K562 (cell line): Measurements from ENCODE around the gene HEXD. TPM values are rescaled to one million over a fixed set of nuclear protein-coding genes. Genes with fewer than 3 reads are reported as not detected.
A peak's percentile ranks its signal among the peaks of the same experiment; 100 is the strongest.

ENCODE experiments used
- ARID1B ChIP-seq: fragments of 450-650 bp; IDR thresholded peaks from 2 replicates; pipeline ENCODE4 v1.6.1; 2016; ENCODE audit warnings: antibody characterized with exemption, mild to moderate bottlenecking, inconsistent platforms
- CBFB ChIP-seq: sonication (generic); formaldehyde crosslinking; IDR thresholded peaks from 2 replicates; pipeline ENCODE4 v1.4.0; 2020; ENCODE audit warnings: mild to moderate bottlenecking, missing genetic modification reagents
- CEBPZ ChIP-seq: fragments of 150-350 bp; IDR thresholded peaks from 2 replicates; pipeline ENCODE4 v1.6.1; 2014; ENCODE audit warnings: low read depth, mild to moderate bottlenecking, low read length, borderline replicate concordance
- GTF2F1 ChIP-seq: IDR thresholded peaks from 2 replicates; pipeline ENCODE4 v1.6.1; 2011; ENCODE audit warnings: low read depth, low read length, improper control_type of control experiment
- ILK ChIP-seq: fragments of 450-650 bp; IDR thresholded peaks from 2 replicates; pipeline ENCODE4 v1.6.1; 2016; ENCODE audit warnings: missing genetic modification characterization, low read depth, mild to moderate bottlenecking, missing compliant biosample characterization, moderate library complexity, borderline replicate concordance
- NBN ChIP-seq: fragments of 450-650 bp; IDR thresholded peaks from 2 replicates; pipeline ENCODE4 v1.6.1; 2016; ENCODE audit warnings: low read depth, mild to moderate bottlenecking
- NFXL1 ChIP-seq: fragments of 450-650 bp; formaldehyde crosslinking; IDR thresholded peaks from 2 replicates; pipeline ENCODE4 v1.4.0; 2021; ENCODE audit warnings: mild to moderate bottlenecking
- NRF1 ChIP-seq, 2 experiments: fragments of 450-650 bp; IDR thresholded peaks in 1 of 2; conservative IDR thresholded peaks in 1 of 2; 2 replicates each; pipeline ENCODE4 v1.6.1; 2014; ENCODE audit warnings: mild to moderate bottlenecking in 2 of 2
- PCBP1 ChIP-seq: fragments of 200-400 bp; formaldehyde crosslinking; IDR thresholded peaks from 2 replicates; pipeline ENCODE4 v1.6.1; 2018; ENCODE audit warnings: mild to moderate bottlenecking, low read depth, low read length; ENCODE audit not compliant: poor library complexity, severe bottlenecking
- PHTF2 ChIP-seq: fragments of 250-450 bp; sonication (Bioruptor Pico); IDR thresholded peaks from 2 replicates; pipeline ENCODE4 v1.5.0; 2021; ENCODE audit warnings: mild to moderate bottlenecking
- SLC30A9 ChIP-seq: fragments of 250-450 bp; sonication (Bioruptor Pico); IDR thresholded peaks from 2 replicates; pipeline ENCODE4 v1.8.0; 2022; ENCODE audit warnings: mild to moderate bottlenecking, moderate library complexity
- SRF ChIP-seq, 2 experiments: fragments of 250-450, 450-650 bp in 1 of 2; sonication (Bioruptor Pico) in 1 of 2; sonication (generic) in 1 of 2; formaldehyde crosslinking; IDR thresholded peaks; 2 replicates each; pipeline versions ENCODE4 v1.5.0 to v1.5.1; 2020 to 2022; ENCODE audit warnings: mild to moderate bottlenecking in 1 of 2, missing genetic modification reagents in 1 of 2
- SRSF3 ChIP-seq: fragments of 200-400 bp; formaldehyde crosslinking; IDR thresholded peaks from 2 replicates; pipeline ENCODE4 v1.6.1; 2016; ENCODE audit warnings: mild to moderate bottlenecking, low read length, moderate library complexity; ENCODE audit not compliant: insufficient read depth
- XRCC5 ChIP-seq: fragments of 200-400 bp; formaldehyde crosslinking; IDR thresholded peaks from 2 replicates; pipeline ENCODE4 v1.6.1; 2017; ENCODE audit warnings: low read depth, mild to moderate bottlenecking, low read length
- ZNF277 ChIP-seq: fragments of 250-450 bp; sonication (Bioruptor Pico); IDR thresholded peaks from 2 replicates; pipeline ENCODE4 v1.8.0; 2022; ENCODE audit warnings: inconsistent platforms, mild to moderate bottlenecking, moderate library complexity, borderline replicate concordance
- ZNF408 ChIP-seq: fragments of 250-450 bp; sonication (Bioruptor Pico); IDR thresholded peaks from 2 replicates; pipeline ENCODE4 v1.4.0; 2020; ENCODE audit warnings: low read depth, mild to moderate bottlenecking, moderate library complexity
- ZNF445 ChIP-seq: fragments of 250-450 bp; sonication (Bioruptor Pico); IDR thresholded peaks from 2 replicates; pipeline ENCODE4 v1.4.0; 2020; ENCODE audit warnings: low read depth, mild to moderate bottlenecking, moderate library complexity
- ZZZ3 ChIP-seq: fragments of 450-650 bp; IDR thresholded peaks from 2 replicates; pipeline ENCODE4 v1.6.1; 2016; ENCODE audit warnings: antibody characterized with exemption, mild to moderate bottlenecking, moderate library complexity
- polyA plus RNA-seq, 8 experiments: library from polyadenylated mRNA; depleted of rRNA in 4 of 8; stranded (reverse) in 5 of 8; unstranded in 3 of 8; fragments of >200 nt; fragmentation: Nextera tagmentation in 2 of 8; fragmentation: Illumina TruSeq in 1 of 8; extraction: Ambion mirVana in 2 of 8; extraction: Trizol in 1 of 8; gene quantifications; 2 replicates each; pipeline versions ENCODE4 v1.2.1 to v1.2.3, GENCODE V29; 2011 to 2014; ENCODE audit warnings: inconsistent platforms in 1 of 8, missing spikeins in 1 of 8
- total RNA-seq, 7 experiments: library from RNA; depleted of rRNA in 6 of 7; stranded (reverse); fragments of >200 nt in 6 of 7; fragmentation: Illumina TruSeq in 2 of 7; extraction: Trizol in 2 of 7; gene quantifications; 2 replicates each; pipeline versions ENCODE4 v1.2.1 to v1.2.3, GENCODE V29; 2011 to 2021; ENCODE audit warnings: low replicate concordance in 1 of 7
- TF ChIP-seq, protein P1 (sequence below), 2 experiments: fragments of 450-650 bp; conservative IDR thresholded peaks; 2 replicates each; pipeline ENCODE4 v1.6.1; 2017; ENCODE audit warnings: mild to moderate bottlenecking in 2 of 2, moderate library complexity in 2 of 2

Gene HEXD
- total and polyA plus RNA-seq, 9 of the 15 experiments (the other 6 are each of a cell fraction or from before 2014, with no cell fraction given): 1.0 to 25.3 (median 10.0) TPM

- TF ChIP-seq, protein P1, sequence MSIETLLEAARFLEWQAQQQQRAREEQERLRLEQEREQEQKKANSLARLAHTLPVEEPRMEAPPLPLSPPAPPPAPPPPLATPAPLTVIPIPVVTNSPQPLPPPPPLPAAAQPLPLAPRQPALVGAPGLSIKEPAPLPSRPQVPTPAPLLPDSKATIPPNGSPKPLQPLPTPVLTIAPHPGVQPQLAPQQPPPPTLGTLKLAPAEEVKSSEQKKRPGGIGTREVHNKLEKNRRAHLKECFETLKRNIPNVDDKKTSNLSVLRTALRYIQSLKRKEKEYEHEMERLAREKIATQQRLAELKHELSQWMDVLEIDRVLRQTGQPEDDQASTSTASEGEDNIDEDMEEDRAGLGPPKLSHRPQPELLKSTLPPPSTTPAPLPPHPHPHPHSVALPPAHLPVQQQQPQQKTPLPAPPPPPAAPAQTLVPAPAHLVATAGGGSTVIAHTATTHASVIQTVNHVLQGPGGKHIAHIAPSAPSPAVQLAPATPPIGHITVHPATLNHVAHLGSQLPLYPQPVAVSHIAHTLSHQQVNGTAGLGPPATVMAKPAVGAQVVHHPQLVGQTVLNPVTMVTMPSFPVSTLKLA (conservative IDR thresholded peaks at IDR 0.05): peak; percentile 93 to 97
- TF ChIP-seq XRCC5: peak; percentile 87; the same call in 1 of the 2 replicates
- no peak for TF ChIP-seq SRSF3
- TF ChIP-seq PCBP1: no peak
- peak; percentile 96 for TF ChIP-seq CBFB (CRISPR knock-in tag)
- TF ChIP-seq PHTF2 (CRISPR knock-in tag): no peak
- TF ChIP-seq SRF (CRISPR knock-in tag; IDR thresholded peaks at IDR 0.05): peak in 1 of 2 experiments; percentile 85; a peak in 2 of 4 replicates
- no peak for TF ChIP-seq ZNF408 (CRISPR knock-in tag)
- TF ChIP-seq ILK (tag): no peak
- TF ChIP-seq ZNF277 (CRISPR knock-in tag): no peak
- TF ChIP-seq ARID1B: peak; percentile 12; the same call in 1 of the 2 replicates
- no peak for TF ChIP-seq GTF2F1
- no peak for TF ChIP-seq NFXL1 (CRISPR knock-in tag)
- TF ChIP-seq ZZZ3: no peak; the same call in 1 of the 2 replicates
- TF ChIP-seq CEBPZ: no peak
- no peak for TF ChIP-seq ZNF445 (CRISPR knock-in tag)
- no peak for TF ChIP-seq SLC30A9 (CRISPR knock-in tag)
- TF ChIP-seq NBN: peak; percentile 83; the same call in 1 of the 2 replicates
- TF ChIP-seq NRF1 (conservative IDR thresholded peaks at IDR 0.05 in 1 of 2, IDR thresholded peaks at IDR 0.05 in 1 of 2): peak in 1 of 2 experiments; percentile 15; a peak in 1 of 4 replicates
Observed at GRCh38 chr17:82414548-82415281, 3.4 kb upstream of the HEXD start (continued).
